GM18508 (cell line): ENCODE results near the gene MRPL46.
"Not testable (repeated sequence)": the region's sequence is repeated elsewhere in the genome, so short reads cannot be mapped to it uniquely, and the experiment has no call there.

Experiments
- ATAC-seq: cut with Tn5 transposase; IDR thresholded peaks from one replicate; pipeline ENCODE4 v1.9.1; 2021; ENCODE audit warnings: moderate number of reproducible peaks; ENCODE audit not compliant: insufficient read depth, unreplicated experiment

The MRPL46 gene

GRCh38 chr15:88448991-88449461, 18.2 kb downstream of the MRPL46 start:
- ATAC-seq: no peak

GRCh38 chr15:88447741-88448140, 19.4 kb downstream of the MRPL46 start:
- no peak for ATAC-seq

- ATAC-seq: no peak
Measured at GRCh38 chr15:88447206-88447605, 20.0 kb downstream of the MRPL46 start.

- ATAC-seq: no peak
Measured at GRCh38 chr15:88441076-88441730, 26.0 kb downstream of the MRPL46 start.

- ATAC-seq: no peak
Measured at GRCh38 chr15:88440021-88440420, 27.2 kb downstream of the MRPL46 start.

GRCh38 chr15:88438181-88438580, 29.0 kb downstream of the MRPL46 start:
- ATAC-seq: no peak

- not testable (repeated sequence) for ATAC-seq
Measured at GRCh38 chr15:88434106-88434505, 33.1 kb downstream of the MRPL46 start.

- ATAC-seq: no peak
Measured at GRCh38 chr15:88433046-88433685, 34.0 kb downstream of the MRPL46 start.

GRCh38 chr15:88431441-88431840, 35.7 kb downstream of the MRPL46 start:
- no peak for ATAC-seq

GRCh38 chr15:88430051-88430450, 37.1 kb downstream of the MRPL46 start:
- ATAC-seq: no peak

GRCh38 chr15:88428805-88429605, 38.2 kb downstream of the MRPL46 start:
- ATAC-seq: no peak

- no peak for ATAC-seq
Measured at GRCh38 chr15:88428053-88428452, 39.1 kb downstream of the MRPL46 start.

- no peak for ATAC-seq
Measured at GRCh38 chr15:88426304-88426703, 40.9 kb downstream of the MRPL46 start.

- no peak for ATAC-seq
Measured at GRCh38 chr15:88423331-88423730, 43.9 kb downstream of the MRPL46 start.

- ATAC-seq: no peak
Measured at GRCh38 chr15:88419830-88420229, 47.4 kb downstream of the MRPL46 start.
